ENCODE results near the gene ADAMTS17.

Gene ADAMTS17

GRCh38 chr15:100029045-100029444 is 312.7 kb downstream of the ADAMTS17 start:
- TF ChIP-seq CTCF (conservative IDR thresholded peaks at IDR 0.05; ENCODE audit: low read length): no peak
- no peak overlapping the region for H3K4me3 ChIP-seq (ENCODE audit: low read length)
- DNase-seq (ENCODE audit: low read depth): no peak

DNA sequence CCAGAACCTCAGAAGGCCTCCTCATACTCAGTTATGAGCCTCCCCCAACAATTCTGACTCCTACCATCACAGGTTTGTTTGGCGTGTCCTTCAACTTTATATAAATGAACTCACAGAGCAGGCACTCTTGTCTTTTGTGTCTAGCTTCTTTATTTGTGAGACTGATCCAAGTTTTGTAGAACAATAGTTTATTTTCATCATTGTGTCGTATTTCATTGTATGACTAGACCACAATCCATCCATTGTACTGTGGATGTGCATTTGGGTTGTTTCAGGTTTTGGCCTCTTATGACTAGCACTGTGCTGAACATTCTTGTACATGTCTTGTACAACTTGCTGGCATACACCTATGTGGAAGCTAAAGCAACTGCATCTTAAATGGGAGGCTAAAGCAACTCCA is 315.7 kb downstream of the ADAMTS17 start:
- no peak for DNase-seq (ENCODE audit: low read depth)
- H3K4me3 ChIP-seq (ENCODE audit: low read length): no peak overlapping the region
- TF ChIP-seq CTCF (conservative IDR thresholded peaks at IDR 0.05; ENCODE audit: low read length): no peak

DNA sequence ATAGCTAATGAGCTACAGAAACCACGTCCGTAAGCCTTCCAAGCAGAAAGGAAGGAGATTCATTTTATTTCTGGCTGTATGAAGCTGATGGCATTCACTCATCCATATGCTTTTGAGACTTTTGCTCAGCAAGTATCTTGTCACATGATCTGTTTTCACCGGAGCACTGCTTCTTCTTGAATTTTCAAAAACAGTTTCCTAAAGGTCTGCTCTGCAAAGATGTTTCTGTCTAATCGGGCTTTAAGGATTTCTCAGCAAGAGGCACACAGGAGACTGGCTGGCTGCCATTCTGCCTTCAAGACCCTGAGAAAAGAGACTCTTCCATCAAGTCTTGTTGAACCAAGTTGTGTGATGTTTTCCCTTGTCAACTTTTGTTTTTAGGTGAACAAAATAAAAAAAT is 319.0 kb downstream of the ADAMTS17 start:
- DNase-seq (ENCODE audit: low read depth): no peak
- TF ChIP-seq CTCF (conservative IDR thresholded peaks at IDR 0.05; ENCODE audit: low read length): no peak
- H3K4me3 ChIP-seq (ENCODE audit: low read length): no peak overlapping the region

DNA sequence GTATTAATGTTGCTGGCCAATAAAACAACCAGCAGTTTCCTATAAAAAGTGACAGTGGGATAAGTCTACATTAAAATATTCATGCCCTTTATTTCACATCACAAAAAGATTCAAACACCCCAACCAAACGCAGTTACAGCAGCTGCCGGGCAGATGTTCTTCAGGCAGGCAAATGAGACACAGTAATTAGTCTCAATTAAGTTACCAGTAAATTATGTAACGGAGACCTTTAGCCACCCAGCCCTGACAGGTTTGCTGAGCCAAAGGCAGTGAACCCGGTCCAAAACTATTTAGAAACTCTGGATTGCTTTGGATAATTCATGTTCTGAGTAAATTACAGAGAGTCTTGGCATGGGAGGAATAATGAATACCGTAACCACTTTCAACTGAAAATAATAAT is 319.4 kb downstream of the ADAMTS17 start:
- no peak overlapping the region for H3K4me3 ChIP-seq (ENCODE audit: low read length)
- peak; percentile 23 for DNase-seq (ENCODE audit: low read depth)
- TF ChIP-seq CTCF (conservative IDR thresholded peaks at IDR 0.05; ENCODE audit: low read length): no peak

- no peak for TF ChIP-seq CTCF (conservative IDR thresholded peaks at IDR 0.05; ENCODE audit: low read length)
These were observed 320.1 kb downstream of the ADAMTS17 start for GRCh38 chr15:100021653-100022052.

GRCh38 chr15:100020614-100021013 is 321.2 kb downstream of the ADAMTS17 start:
- TF ChIP-seq CTCF (conservative IDR thresholded peaks at IDR 0.05; ENCODE audit: low read length): no peak
- no peak for DNase-seq (ENCODE audit: low read depth)
- no peak overlapping the region for H3K4me3 ChIP-seq (ENCODE audit: low read length)

More at GRCh38 chr15:100021653-100022052, 320.1 kb downstream of the ADAMTS17 start:
- H3K4me3 ChIP-seq (ENCODE audit: low read length): no peak overlapping the region
- no peak for DNase-seq (ENCODE audit: low read depth)

- DNase-seq (ENCODE audit: low read depth): no peak
- no peak overlapping the region for H3K4me3 ChIP-seq (ENCODE audit: low read length)
- TF ChIP-seq CTCF (conservative IDR thresholded peaks at IDR 0.05; ENCODE audit: low read length): no peak
These were observed 321.6 kb downstream of the ADAMTS17 start for GRCh38 chr15:100020189-100020588.
